GM23338 (cell line): ENCODE data around the gene MAST4. TPM values are rescaled to one million over a fixed set of nuclear protein-coding genes. Genes with fewer than 3 reads are reported as not detected.

Experiments used
- ATAC-seq: fragments of 200-7000 bp; cut with Tn5 transposase; 3 replicates; pipeline ENCODE4 v1.9.1; 2020
- DNase-seq: peaks from one replicate; pipeline ENCODE4 v3.0.0-alpha.2; 2015; ENCODE audit warnings: low spot score
- H2AFZ ChIP-seq: fragments of 200-600 bp; sonication (generic); 2 replicates; pipeline ENCODE4 v1.8.0; 2016; ENCODE audit warnings: antibody characterized with exemption, mild to moderate bottlenecking, moderate library complexity
- H3F3A ChIP-seq: fragments of 200-600 bp; sonication (generic); replicated peaks from 2 replicates; pipeline ENCODE4 v1.8.0; 2017; ENCODE audit warnings: antibody characterized with exemption, mixed run types, low read depth
- H3K27ac ChIP-seq: fragments of 200-600 bp; sonication (generic); 2 replicates; pipeline ENCODE4 v1.6.1; 2016; ENCODE audit warnings: low read depth
- H3K27me3 ChIP-seq: fragments of 200-600 bp; sonication (generic); 2 replicates; pipeline ENCODE4 v1.8.0; 2016; ENCODE audit warnings: mild to moderate bottlenecking, mixed run types, moderate library complexity; ENCODE audit not compliant: insufficient read depth
- H3K36me3 ChIP-seq: fragments of 200-600 bp; sonication (generic); 2 replicates; pipeline ENCODE4 v1.8.0; 2016; ENCODE audit warnings: mild to moderate bottlenecking; ENCODE audit not compliant: insufficient read depth
- H3K4me1 ChIP-seq: fragments of 200-600 bp; sonication (generic); 2 replicates; pipeline ENCODE4 v1.8.0; 2016; ENCODE audit warnings: mild to moderate bottlenecking, moderate library complexity; ENCODE audit not compliant: insufficient read depth
- H3K4me2 ChIP-seq: fragments of 200-600 bp; sonication (generic); 2 replicates; pipeline ENCODE4 v1.7.1; 2017; ENCODE audit warnings: mixed run types
- H3K4me3 ChIP-seq: fragments of 200-600 bp; sonication (generic); 2 replicates; pipeline ENCODE4 v1.6.1; 2016; ENCODE audit warnings: mixed run types
- H3K79me2 ChIP-seq: fragments of 200-600 bp; sonication (generic); replicated peaks from 2 replicates; pipeline ENCODE4 v1.8.0; 2017; ENCODE audit warnings: mild to moderate bottlenecking; ENCODE audit not compliant: insufficient read depth
- H3K9me2 ChIP-seq: fragments of 200-600 bp; sonication (generic); 2 replicates; pipeline ENCODE4 v1.8.0; 2017; ENCODE audit not compliant: insufficient read depth
- H4K20me1 ChIP-seq: fragments of 200-600 bp; sonication (generic); replicated peaks from 2 replicates; pipeline ENCODE4 v1.8.0; 2017; ENCODE audit warnings: mild to moderate bottlenecking; ENCODE audit not compliant: insufficient read depth
- H3K27ac Mint-ChIP-seq: 2 replicates; pipeline ENCODE4 v1.8.0; 2020; ENCODE audit warnings: inconsistent platforms, mild to moderate bottlenecking, moderate library complexity, mixed read lengths
- H3K27me3 Mint-ChIP-seq: 3 replicates; pipeline ENCODE4 v1.8.0; 2022; ENCODE audit warnings: low read depth, mild to moderate bottlenecking, moderate library complexity, mixed read lengths, inconsistent platforms; ENCODE audit not compliant: insufficient read depth, poor library complexity
- H3K36me3 Mint-ChIP-seq: 3 replicates; pipeline ENCODE4 v1.8.0; 2021; ENCODE audit warnings: low read depth, mild to moderate bottlenecking, inconsistent platforms, moderate library complexity, mixed read lengths
- H3K4me1 Mint-ChIP-seq: 3 replicates; pipeline ENCODE4 v1.8.0; 2020; ENCODE audit warnings: mild to moderate bottlenecking, inconsistent platforms, mixed read lengths
- H3K4me3 Mint-ChIP-seq: 3 replicates; pipeline ENCODE4 v1.8.0; 2021; ENCODE audit warnings: moderate library complexity, mild to moderate bottlenecking, inconsistent platforms, mixed read lengths
- H3K9me3 Mint-ChIP-seq: 3 replicates; pipeline ENCODE4 v1.8.0; 2020; ENCODE audit warnings: moderate library complexity, mild to moderate bottlenecking, inconsistent platforms, mixed read lengths
- CTCF ChIP-seq, 2 experiments: fragments of 200-600 bp in 1 of 2; sonication (generic) in 1 of 2; conservative IDR thresholded peaks; 2 replicates each; pipeline versions ENCODE4 v1.5.1 to v1.6.1; 2016 to 2017; ENCODE audit warnings: antibody characterized with exemption in 2 of 2, low read depth in 2 of 2, mild to moderate bottlenecking in 2 of 2, moderate library complexity in 1 of 2
- EZH2 ChIP-seq: fragments of 200-600 bp; sonication (generic); IDR thresholded peaks from one replicate; pipeline ENCODE4 v1.8.0; 2017; ENCODE audit warnings: antibody characterized with exemption, mild to moderate bottlenecking, low read depth; ENCODE audit not compliant: unreplicated experiment
- EZH2phosphoT487 ChIP-seq: fragments of 200-600 bp; sonication (generic); IDR thresholded peaks from one replicate; pipeline ENCODE4 v1.8.1; 2018; ENCODE audit warnings: antibody characterized with exemption; ENCODE audit not compliant: unreplicated experiment
- polyA plus RNA-seq: library from polyadenylated mRNA; unstranded; fragments of >200 nt; fragmentation: Nextera tagmentation; extraction: Ambion mirVana; gene quantifications from 2 replicates; pipeline ENCODE4 v1.2.1, GENCODE V29; 2016
- total RNA-seq: library from RNA; depleted of rRNA; stranded (reverse); fragments of >200 nt; shearing (Covaris generic); gene quantifications from 2 replicates; pipeline ENCODE4 v1.2.3, GENCODE V29; 2014
- TF ChIP-seq, protein P1 (sequence below): IDR thresholded peaks from 2 replicates; pipeline ENCODE4 v1.6.1; 2016; ENCODE audit warnings: antibody characterized with exemption
- TF ChIP-seq, protein P2 (sequence below): IDR thresholded peaks from one replicate; pipeline ENCODE4 v1.6.1; 2018; ENCODE audit warnings: antibody characterized with exemption; ENCODE audit not compliant: unreplicated experiment
- TF ChIP-seq, protein P3 (sequence below): fragments of 250-450 bp; sonication (Bioruptor Pico); IDR thresholded peaks from 2 replicates; pipeline ENCODE4 v1.5.0; 2020; ENCODE audit warnings: mild to moderate bottlenecking, moderate library complexity

Gene MAST4
- total and polyA plus RNA-seq, 2 experiments from 2014 or later: 3.6 to 8.5 TPM

DNA sequence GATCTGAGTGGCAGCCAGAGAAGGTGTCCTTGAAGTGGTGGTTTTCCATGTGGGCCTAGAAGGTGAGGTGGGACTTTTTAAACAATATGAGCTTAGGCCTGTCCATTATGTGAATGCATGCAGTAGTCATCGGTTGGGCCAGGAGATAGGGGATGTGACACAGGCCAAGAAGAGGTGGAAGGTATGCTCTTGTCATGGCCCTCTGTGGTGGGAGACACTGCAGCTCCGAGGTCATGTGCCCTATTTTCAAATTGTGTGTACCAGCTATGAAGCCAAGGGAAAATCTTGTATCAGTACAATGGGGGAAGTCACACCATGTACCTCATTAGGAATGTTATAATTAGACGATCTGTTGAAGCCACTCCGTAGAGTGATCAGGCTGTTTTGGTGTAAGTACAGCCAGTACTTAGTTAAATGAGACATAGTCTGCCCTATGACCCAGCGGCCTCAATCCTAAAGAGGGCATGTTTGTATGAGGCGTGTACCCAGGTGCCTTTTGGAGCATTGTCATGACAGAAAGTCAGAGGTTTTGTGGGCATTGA, 280.1 kb downstream of the MAST4 start (continued):
- no peak for TF ChIP-seq CTCF (conservative IDR thresholded peaks at IDR 0.05; ENCODE audit: low read depth in 2 of 2)
- TF ChIP-seq, protein P1, sequence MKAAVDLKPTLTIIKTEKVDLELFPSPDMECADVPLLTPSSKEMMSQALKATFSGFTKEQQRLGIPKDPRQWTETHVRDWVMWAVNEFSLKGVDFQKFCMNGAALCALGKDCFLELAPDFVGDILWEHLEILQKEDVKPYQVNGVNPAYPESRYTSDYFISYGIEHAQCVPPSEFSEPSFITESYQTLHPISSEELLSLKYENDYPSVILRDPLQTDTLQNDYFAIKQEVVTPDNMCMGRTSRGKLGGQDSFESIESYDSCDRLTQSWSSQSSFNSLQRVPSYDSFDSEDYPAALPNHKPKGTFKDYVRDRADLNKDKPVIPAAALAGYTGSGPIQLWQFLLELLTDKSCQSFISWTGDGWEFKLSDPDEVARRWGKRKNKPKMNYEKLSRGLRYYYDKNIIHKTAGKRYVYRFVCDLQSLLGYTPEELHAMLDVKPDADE: no peak
- TF ChIP-seq, protein P2, sequence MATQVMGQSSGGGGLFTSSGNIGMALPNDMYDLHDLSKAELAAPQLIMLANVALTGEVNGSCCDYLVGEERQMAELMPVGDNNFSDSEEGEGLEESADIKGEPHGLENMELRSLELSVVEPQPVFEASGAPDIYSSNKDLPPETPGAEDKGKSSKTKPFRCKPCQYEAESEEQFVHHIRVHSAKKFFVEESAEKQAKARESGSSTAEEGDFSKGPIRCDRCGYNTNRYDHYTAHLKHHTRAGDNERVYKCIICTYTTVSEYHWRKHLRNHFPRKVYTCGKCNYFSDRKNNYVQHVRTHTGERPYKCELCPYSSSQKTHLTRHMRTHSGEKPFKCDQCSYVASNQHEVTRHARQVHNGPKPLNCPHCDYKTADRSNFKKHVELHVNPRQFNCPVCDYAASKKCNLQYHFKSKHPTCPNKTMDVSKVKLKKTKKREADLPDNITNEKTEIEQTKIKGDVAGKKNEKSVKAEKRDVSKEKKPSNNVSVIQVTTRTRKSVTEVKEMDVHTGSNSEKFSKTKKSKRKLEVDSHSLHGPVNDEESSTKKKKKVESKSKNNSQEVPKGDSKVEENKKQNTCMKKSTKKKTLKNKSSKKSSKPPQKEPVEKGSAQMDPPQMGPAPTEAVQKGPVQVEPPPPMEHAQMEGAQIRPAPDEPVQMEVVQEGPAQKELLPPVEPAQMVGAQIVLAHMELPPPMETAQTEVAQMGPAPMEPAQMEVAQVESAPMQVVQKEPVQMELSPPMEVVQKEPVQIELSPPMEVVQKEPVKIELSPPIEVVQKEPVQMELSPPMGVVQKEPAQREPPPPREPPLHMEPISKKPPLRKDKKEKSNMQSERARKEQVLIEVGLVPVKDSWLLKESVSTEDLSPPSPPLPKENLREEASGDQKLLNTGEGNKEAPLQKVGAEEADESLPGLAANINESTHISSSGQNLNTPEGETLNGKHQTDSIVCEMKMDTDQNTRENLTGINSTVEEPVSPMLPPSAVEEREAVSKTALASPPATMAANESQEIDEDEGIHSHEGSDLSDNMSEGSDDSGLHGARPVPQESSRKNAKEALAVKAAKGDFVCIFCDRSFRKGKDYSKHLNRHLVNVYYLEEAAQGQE: no peak

GRCh38 chr5:66877843-66878242, 281.6 kb downstream of the MAST4 start:
- Histone ChIP-seq H3K9me2 (no peaks in the 10 kb centered on the region; the same call in 1 of the 2 replicates), H3K4me1 (0 out of 2 replicates have a peak, but pooled peaks cover 3% of the 10 kb centered on the region), H3K4me2 (no peak overlapping the region), H3K36me3 (no peaks in the 10 kb centered on the region), H3K79me2 (no peaks in the 10 kb centered on the region), H3K27ac (no peak overlapping the region), H4K20me1 (no peaks in the 10 kb centered on the region), H2AFZ (no peak overlapping the region), H3K4me3 (no peak overlapping the region), H3F3A (no peaks in the 10 kb centered on the region), H3K27me3 (no peaks in the 10 kb centered on the region)
- Mint-ChIP-seq H3K4me1 (peaks cover 5% of the 10 kb centered on the region; the same call in 2 of the 3 replicates), H3K9me3 (no peaks in the 10 kb centered on the region), H3K27me3 (no peaks in the 10 kb centered on the region), H3K36me3 (no peaks in the 10 kb centered on the region), H3K4me3 (no peak overlapping the region), H3K27ac (no peak overlapping the region)
- ATAC-seq (no peak), DNase-seq (no peak)
- TF ChIP-seq EZH2phosphoT487 (no peak), EZH2 (no peak)
- TF ChIP-seq, protein P3, sequence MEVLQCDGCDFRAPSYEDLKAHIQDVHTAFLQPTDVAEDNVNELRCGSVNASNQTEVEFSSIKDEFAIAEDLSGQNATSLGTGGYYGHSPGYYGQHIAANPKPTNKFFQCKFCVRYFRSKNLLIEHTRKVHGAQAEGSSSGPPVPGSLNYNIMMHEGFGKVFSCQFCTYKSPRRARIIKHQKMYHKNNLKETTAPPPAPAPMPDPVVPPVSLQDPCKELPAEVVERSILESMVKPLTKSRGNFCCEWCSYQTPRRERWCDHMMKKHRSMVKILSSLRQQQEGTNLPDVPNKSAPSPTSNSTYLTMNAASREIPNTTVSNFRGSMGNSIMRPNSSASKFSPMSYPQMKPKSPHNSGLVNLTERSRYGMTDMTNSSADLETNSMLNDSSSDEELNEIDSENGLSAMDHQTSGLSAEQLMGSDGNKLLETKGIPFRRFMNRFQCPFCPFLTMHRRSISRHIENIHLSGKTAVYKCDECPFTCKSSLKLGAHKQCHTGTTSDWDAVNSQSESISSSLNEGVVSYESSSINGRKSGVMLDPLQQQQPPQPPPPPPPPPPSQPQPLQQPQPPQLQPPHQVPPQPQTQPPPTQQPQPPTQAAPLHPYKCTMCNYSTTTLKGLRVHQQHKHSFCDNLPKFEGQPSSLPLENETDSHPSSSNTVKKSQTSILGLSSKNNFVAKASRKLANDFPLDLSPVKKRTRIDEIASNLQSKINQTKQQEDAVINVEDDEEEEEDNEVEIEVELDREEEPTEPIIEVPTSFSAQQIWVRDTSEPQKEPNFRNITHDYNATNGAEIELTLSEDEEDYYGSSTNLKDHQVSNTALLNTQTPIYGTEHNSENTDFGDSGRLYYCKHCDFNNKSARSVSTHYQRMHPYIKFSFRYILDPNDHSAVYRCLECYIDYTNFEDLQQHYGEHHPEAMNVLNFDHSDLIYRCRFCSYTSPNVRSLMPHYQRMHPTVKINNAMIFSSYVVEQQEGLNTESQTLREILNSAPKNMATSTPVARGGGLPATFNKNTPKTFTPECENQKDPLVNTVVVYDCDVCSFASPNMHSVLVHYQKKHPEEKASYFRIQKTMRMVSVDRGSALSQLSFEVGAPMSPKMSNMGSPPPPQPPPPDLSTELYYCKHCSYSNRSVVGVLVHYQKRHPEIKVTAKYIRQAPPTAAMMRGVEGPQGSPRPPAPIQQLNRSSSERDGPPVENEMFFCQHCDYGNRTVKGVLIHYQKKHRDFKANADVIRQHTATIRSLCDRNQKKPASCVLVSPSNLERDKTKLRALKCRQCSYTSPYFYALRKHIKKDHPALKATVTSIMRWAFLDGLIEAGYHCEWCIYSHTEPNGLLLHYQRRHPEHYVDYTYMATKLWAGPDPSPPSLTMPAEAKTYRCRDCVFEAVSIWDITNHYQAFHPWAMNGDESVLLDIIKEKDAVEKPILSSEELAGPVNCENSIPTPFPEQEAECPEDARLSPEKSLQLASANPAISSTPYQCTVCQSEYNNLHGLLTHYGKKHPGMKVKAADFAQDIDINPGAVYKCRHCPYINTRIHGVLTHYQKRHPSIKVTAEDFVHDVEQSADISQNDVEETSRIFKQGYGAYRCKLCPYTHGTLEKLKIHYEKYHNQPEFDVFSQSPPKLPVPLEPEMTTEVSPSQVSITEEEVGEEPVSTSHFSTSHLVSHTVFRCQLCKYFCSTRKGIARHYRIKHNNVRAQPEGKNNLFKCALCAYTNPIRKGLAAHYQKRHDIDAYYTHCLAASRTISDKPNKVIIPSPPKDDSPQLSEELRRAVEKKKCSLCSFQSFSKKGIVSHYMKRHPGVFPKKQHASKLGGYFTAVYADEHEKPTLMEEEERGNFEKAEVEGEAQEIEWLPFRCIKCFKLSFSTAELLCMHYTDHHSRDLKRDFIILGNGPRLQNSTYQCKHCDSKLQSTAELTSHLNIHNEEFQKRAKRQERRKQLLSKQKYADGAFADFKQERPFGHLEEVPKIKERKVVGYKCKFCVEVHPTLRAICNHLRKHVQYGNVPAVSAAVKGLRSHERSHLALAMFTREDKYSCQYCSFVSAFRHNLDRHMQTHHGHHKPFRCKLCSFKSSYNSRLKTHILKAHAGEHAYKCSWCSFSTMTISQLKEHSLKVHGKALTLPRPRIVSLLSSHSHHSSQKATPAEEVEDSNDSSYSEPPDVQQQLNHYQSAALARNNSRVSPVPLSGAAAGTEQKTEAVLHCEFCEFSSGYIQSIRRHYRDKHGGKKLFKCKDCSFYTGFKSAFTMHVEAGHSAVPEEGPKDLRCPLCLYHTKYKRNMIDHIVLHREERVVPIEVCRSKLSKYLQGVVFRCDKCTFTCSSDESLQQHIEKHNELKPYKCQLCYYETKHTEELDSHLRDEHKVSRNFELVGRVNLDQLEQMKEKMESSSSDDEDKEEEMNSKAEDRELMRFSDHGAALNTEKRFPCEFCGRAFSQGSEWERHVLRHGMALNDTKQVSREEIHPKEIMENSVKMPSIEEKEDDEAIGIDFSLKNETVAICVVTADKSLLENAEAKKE (CRISPR knock-in tag): no peak
- TF ChIP-seq, protein P1: no peak
